SK-N-MC (cell line): ENCODE data around the gene MARCOL.

ENCODE experiments used
- EZH2 ChIP-seq: fragments of 200-600 bp; sonication (generic); IDR thresholded peaks from one replicate; pipeline ENCODE4 v1.6.1; 2017; ENCODE audit warnings: antibody characterized with exemption
- POLR2AphosphoS5 ChIP-seq: IDR thresholded peaks from 2 replicates; pipeline ENCODE4 v1.6.1; 2012; ENCODE audit warnings: mild to moderate bottlenecking, low read depth, low read length, borderline replicate concordance

DNA sequence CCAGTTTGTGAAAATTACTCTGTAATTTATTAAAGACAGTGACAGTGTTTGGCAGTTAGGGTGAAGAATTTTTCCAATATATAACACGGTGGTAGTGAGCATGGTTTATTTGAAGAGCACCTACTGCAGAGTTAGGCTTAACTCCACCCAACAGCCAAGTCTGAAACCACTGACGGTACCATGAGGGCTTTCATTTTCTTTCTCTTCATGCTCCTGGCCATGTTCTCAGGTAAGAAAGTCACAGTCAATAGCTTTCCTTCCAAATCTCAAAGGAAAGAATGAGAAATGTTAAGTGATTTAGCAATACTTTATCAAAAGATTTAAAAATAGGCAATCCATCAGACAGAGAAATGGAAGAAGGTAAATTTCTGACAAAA, at the start of gene MARCOL:
- TF ChIP-seq POLR2AphosphoS5 (no peak), EZH2 (no peak)
